Stimulated activated CD8-positive, alpha-beta memory T cell treated with anti-CD3 and anti-CD28 coated beads, Interleukin-15, amount 100 ng/mL, for 1 hour (primary cell): ENCODE measurements around the gene ELSPBP1.
"Not testable (repeated sequence)": the region's sequence is repeated elsewhere in the genome, so short reads cannot be mapped to it uniquely, and the experiment has no call there.

Source experiments
- DNase-seq: peaks from one replicate; pipeline ENCODE4 v3.0.0-alpha.2; 2020; ENCODE audit warnings: low read depth

Gene ELSPBP1

DNA sequence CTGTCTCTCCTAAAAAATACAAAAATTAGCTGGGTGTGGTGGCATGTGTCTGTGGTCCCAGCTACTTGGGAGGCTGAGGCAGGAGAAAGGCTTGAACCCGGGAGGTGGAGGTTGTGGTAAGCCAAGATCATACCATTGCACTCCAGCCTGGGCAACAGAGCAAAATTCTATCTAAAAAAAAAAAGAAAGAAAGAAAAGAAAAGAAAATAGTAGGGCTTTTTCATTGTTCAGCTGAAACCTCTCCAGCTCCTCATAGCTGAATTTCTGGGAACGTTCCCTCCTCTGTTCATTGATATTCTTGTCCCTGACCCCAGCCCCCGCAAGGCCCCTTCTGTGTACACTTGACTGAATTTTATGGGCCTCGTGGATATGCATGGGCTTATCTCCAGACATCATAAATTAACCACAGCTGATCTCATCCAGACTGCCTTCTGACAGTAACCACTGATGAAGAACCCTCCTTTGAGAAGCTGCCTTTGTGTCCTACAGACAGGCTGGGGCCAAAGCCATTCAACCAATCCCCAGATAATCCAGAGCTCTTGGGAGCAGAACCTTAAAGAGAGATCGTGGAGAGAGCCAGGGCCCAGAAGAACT is at the start of gene ELSPBP1:
Gene ELSPBP1, plus strand, starts transcription at position 424 of the 594 bp plus-strand sequence. CDS start 14,036 bp downstream, outside the sequence.
- no peak for DNase-seq

DNA sequence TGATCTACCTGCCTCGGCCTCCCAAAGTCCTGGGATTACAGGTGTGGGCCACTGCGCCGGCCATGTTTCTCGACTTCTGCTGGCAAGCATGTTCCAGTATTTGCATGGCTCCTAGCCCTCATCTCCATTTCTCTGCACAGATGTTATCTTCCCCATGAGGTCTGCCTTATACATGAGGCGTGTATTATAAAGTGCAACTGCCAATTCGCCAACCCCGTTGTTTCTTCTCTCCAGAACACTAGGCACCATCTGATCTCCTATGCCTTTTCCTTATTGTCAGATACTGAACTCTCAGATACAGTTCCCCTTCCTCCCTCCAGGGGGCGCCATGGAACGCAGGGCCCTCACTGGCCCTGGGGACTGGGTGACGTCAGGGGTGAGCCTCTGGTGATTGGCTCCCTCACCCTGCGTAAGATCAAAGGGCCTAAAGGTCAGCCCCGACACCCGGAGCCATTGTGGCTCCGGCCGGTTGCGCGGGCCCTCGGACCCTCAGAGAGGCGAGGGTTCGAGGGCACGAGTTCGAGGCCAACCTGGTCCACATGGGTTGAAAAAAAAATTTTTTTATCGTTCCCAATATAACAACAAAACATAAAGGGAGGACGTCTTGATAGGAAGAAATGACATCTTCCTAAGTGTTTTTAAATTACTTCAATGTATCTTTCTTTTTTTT is 44.4 kb upstream of the ELSPBP1 start:
- not testable (repeated sequence) for DNase-seq

DNA sequence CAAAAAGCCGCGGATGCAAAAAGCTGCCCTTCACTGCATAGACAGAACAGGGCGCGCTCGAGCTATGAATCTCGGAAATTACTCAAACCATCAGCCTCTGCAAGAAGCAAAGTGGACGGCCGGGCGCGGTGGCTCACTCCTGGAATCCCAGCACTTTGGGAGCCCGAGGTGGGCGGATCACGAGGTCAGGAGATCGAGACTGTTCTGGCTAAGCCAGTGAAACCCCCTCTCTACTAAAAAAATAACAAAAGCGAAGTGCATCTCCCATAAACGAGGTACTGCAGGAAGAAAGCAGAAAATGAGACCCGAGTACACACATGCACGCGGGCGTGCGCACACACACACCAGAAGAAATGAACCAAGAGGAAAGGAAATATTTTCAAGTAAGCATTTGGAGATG is 42.3 kb upstream of the ELSPBP1 start:
- DNase-seq: not testable (repeated sequence)

DNA sequence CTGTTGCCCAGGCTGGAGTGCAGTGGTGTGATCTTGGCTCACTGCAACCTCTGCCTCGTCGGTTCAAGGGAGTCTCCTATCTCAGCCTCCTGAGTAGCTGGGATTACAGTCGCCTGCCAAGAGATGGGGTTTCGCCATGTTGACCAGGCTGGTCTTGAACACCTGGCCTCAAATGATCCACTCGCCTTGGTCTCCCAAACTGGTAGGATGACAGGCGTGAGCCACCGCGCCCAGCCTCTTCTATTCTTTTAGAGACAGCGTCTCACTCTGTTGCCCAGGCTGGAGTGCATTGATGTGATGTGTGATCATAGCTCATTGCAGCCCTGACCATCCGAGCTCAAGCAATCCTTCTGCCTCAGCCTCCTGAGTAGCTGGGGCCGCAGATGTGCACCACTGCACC is 38.5 kb upstream of the ELSPBP1 start:
- not testable (repeated sequence) for DNase-seq

DNA sequence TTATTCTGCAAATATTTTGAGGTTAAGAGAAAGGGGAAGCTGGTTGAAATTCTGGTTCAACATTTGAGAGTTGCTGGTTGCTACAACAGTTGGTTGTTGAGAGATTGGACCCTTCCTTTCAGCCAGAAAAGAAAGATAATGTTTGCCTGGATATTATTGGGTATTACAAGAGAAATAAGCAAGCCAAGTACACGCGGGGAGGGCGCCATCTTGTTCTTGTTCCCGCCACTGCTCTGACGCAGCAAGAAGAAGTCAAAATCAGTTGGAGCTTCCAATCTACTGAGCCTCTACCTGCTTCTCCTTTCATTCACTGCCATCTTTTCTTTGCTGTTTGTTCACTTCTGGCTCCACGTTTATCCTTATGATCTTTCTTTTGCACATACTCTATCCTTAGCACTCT is 20.9 kb upstream of the ELSPBP1 start:
- no peak for DNase-seq

DNA sequence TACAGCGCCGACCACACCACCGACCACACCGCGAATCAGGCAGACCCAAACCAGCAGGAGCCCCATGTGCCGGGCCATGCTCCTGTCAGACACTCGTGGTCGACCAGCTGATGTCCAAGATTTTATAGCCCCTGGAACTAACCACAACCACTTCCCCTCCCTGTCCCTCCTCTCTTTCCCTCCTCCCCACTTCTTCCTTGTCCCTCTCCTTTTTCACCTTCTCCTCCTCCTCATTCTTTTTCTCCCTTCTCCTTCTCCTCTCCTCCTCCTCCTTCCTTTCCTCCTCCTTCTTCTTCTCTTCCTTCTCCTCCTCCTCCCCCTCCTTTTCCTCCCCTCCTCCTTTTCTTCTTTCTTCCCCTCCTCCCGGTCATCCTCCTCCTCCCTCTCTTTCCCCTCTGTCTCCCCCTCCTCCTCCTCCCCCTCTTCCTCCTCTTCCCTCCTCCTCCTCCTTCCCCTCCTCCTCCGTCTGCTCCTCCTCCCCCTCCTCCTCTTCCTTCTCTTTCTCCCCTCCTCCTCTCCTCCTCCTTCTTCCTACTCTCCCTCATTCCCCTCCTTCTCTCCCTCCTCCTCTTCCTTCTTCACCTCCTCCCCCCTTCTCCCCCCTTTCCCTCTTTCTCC is 3.1 kb upstream of the ELSPBP1 start:
- no peak for DNase-seq

DNA sequence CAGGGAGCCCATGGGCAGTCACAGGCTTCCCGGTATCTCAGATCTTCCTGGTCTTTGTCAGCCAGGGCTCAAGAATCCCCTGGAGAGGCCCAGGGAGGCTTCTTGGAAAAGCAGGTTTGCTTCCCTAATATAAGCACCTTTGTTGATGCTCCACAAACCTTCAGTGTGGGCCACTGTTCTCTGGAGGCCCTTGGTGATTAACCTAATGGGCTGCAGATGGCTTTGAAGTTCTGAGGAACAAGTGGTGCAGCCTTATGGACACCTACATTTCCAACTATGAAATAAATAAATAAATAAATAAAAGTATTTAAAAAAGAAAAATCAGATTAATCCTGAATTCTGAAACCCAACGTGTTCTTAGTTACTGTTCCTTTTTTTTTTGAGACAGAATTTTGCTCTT is 2.4 kb upstream of the ELSPBP1 start, which contains the start of gene BSPH1:
Gene BSPH1, minus strand, starts transcription at position 101 of the 400 bp plus-strand sequence. Its CDS starts 89 bp downstream, at position 12.
- no peak for DNase-seq

DNA sequence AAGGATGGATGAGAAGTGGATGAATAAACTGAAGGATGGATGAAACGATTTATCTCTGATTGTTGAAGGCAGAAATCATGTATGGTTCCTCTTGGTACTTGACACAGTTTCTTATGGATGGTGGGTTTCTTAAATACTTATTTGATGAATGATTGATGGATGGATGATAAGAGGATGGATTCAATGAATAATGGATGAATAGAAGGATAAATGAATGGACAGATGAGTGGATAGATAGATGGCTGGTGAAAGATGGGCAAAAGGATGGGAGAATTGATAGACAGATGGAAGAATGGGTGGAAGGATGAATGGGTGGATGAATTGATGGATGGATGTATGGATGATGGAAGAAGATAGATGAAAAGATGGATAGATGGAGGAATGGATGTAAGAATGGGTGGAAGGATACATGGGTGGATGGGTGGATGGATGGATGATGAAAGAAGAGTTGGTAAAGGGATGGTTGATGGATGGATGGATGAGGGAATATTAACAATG is 1.8 kb downstream of the ELSPBP1 start:
- DNase-seq: no peak

DNA sequence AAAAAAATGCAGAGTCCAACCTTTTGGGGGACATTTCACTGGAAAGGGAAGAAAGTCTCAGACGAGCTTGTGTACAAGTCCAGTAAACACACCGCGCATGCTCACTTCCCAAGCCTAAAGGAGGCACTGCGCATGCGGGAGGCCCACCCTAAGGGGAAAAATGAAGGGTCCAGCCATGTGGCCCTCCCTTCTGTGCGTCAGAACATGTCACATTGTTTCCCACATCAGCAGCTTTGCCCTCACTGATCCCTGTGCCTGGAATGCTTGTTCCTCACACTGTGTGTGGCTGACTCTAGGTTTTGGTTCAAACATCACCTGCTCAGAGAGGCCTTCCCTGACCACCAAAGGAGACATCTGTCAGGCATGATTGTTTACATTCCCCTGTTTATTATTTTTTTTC is 4.4 kb downstream of the ELSPBP1 start:
- no peak for DNase-seq

DNA sequence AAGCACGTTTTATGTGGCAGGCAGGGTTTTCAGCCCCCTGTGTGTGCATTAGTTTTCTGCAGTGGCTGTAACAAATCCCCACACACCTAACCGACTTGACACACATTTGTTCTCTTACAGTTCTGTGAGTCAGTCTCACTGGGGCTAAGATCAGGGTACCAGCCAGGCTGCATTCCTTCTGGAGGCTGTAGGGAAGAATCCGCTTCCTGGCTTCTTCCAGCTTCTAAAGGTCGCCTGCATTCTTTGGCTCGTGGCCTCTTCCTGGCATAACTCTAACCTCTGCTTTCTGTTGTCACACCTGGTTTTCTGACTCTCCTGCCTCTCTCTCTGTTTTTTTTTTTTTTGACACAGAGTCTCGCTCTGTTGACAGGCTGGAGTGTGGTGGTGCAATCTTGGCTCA is 6.4 kb downstream of the ELSPBP1 start:
- no peak for DNase-seq

DNA sequence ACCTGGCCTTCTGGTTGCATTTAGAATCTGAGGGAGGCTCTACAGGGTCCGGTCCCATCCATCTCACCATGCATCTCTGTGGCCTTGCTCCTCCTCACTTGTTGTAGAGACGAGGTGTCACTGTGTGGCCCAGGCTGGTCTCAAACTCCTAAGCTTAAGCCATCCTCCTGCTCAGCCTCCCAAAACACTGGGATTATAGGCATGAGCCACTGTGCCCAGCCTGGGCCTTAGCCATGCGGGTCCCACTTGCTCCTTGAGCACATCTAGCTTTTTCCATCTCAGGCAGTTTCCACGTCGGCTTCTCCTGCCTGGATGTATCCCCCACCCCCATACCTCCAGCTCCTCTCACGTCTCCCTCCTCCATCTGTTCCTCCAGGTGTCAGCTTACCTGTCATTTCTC is 9.8 kb downstream of the ELSPBP1 start:
- DNase-seq: no peak

DNA sequence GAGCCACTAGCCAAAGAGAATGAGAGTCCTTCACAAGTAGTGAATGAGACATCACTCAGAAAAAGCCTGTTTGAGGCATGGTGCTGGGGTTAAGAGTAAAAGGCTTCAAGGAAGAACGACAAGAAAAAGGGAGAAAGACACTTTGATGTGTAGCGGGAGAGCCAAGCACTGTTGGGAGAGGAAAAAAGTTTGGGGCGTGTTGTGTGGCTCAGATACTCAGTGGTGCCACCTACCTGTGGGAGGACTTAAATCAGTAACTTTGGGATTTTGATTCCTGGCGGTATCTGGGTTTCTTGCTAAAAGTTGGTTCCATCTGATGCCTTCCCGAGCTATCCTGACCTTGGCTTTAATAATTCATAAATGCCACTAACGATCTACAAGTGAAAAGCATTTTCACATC is 12.3 kb downstream of the ELSPBP1 start:
- no peak for DNase-seq

DNA sequence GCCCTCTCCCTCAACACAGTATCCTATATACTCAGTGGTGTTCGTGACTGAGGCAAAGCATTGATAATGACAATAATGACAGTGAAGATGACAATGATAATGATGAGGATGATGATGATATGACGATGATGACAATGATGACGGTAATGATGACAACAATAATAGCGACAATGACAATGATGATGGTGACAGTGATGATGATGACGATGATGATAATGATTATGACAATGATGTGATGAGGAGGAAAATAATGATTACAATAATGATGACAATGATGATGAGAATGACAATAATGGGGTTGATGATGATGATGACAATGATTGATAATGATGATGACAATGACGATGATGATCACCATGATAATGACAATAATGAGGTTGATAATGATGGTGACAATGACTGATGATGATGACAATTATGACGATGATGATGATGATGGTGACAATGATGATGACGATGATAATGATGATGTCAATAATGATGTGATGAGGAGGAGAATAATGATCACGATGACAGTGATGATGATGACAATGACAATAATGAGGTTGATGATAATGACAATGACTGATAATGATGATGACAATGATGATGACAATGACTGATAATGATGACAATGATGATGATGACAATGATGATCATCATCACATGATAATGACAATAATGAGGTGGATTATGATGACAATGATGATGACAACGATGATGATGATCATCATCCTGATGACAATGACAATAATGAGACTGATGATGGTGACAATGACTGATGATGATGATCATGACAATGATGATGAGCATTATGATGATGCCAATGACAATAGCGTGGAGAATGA is 16.7 kb downstream of the ELSPBP1 start:
- no peak for DNase-seq

DNA sequence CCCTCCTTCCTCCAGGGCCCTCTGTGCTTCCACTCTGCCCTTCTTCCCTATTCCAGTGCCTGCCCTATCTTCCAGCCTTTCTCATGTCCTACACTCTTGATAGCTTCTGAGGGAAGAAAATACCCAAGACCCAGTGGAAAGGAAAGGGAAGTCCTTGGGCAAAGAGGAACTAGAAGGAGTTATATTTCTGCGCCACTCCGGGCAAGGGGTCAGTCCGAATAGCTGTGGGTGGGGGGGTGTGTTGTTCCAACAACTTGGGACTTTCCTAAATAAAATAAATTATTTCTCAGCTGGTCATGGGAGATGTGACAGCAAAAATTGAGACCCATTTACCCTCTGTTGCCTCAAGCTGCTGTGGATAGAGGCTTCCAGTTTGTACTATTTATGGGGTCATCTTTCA is 26.3 kb downstream of the ELSPBP1 start:
- no peak for DNase-seq

DNA sequence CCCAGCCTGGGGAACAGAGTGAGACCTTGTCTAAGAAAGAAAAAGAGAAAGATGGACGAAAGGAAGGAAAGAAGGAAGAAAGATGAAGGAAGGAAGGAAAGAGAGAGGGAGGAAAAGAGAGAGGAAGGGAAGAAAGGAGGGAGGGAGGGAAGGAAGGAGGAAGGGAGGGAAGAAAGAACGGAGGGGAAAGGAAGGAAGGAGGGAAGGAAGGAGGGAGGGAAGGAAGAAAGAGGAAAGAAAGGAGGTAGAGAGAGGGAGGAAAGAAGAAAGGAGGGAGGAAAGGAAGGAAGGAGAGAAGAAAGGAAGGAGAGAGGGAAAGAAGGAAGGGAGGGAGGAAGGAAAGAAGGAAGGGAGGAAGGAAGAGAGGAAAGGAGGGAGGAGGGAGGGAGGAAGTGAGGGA is 28.6 kb downstream of the ELSPBP1 start:
- no peak for DNase-seq

DNA sequence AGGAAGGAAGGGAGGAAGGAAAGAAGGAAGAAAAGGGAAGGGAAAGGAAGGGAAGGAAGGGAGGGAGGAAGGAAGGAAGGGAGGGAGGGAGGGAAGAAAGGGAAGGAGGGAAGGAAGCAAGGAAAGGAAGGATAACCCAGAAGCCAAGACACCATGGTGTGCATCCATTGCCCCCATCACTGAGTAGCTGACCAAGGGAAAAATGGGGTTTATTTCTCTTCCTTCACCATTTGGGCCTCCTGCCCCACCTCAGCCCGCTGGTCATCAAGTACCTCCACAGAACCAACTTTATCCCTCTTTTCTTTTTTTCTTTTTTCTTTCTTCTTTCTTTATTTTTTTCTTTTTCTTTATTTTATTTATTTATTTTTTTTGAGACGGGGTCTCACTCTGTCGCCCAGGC is 29.1 kb downstream of the ELSPBP1 start:
- no peak for DNase-seq

DNA sequence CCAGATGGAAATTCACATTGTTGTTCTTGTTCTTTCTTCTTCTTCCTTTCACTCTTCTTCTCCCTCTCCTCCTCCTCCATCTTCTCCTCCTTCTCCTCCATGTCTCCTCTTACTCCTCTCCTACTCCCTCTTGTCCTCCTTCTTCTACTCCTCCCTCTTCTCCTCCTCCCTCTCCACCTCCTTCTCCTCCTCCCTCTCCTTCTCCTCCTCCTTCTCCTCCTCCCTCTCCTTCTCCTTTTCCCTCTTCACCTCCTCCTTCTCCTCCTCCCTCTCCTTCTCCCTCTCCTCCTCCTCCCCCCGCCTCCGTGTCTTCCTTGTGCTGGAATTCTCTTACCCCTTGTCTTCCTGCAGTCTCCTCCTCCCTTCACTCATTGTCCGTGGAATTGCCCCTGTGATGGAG is 31.0 kb downstream of the ELSPBP1 start:
- no peak for DNase-seq

DNA sequence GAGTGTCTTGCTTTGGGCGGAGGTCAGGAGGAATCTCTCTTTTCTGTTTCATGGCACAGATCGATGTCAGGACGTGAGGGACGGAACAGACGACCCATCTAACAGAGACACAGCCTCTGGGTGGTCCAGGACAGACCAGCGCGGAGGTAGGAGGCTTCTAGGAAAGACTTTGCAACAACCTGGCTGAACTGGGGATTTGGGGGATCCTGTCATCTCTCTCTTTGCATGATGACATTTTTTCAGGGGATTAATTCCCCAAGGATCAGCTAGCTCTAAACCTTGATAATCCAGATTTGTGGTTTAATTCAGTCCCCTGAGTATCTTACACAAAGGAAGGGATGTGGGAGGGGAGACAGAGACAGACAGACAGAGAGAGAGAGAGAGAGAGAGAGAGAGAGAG is 35.0 kb downstream of the ELSPBP1 start:
- no peak for DNase-seq

DNA sequence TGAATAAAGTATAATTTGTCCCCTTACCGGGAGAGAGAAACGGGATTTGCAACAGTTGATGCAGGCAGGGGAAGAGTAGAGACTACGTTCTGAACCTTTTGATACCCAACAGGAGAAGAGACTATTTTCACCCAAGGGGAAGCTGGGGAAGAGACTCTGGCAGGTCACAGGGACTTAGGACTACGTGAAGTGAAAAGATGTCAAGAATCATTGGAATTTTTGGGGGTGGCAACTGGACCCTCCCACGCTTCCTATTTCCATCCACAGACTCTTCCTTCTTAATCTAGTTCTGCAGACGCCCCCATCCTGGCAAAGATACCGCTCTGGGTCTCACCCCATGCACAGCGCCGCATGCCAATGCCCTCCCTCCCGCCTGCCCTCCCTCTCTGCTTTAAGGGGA is 35.6 kb downstream of the ELSPBP1 start:
- DNase-seq: no peak

DNA sequence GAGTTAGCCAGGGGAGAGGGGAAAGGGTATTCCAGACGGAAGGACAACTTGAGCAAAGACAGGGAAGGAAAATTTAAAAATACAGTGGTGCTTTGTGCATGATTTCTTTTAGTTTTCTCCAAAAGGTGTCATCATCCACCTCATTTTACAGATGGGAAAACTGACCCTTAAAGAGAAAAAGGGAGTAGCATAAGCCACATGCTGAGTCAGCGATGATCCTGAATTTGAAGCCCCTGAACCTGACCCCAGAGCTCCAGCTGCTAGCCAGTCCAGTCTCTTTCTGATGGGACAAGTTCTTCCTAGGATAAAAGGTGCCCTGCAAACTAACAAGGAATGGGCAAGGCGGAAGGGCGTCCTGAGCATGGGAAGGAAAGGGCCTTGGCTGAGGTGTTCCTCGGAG is 39.2 kb downstream of the ELSPBP1 start:
- DNase-seq: no peak

DNA sequence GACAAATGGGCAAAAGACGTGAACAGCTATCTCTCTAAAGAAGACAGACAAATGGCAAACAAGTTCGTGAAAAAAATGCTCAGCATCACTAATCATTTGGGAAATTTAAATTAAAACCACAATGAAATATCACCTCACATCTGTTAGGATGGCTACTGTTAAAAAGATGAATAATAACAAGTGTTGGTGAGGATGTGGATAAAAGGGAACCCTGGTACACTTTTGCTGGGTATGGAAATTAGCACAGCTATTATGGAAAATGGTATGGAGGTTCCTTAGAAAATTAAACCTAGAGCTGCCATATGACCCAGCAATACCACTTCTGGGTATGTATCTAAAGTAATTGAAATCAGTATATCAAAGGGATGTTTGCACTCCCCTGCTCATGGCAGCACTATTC is 42.3 kb downstream of the ELSPBP1 start:
- DNase-seq: no peak

DNA sequence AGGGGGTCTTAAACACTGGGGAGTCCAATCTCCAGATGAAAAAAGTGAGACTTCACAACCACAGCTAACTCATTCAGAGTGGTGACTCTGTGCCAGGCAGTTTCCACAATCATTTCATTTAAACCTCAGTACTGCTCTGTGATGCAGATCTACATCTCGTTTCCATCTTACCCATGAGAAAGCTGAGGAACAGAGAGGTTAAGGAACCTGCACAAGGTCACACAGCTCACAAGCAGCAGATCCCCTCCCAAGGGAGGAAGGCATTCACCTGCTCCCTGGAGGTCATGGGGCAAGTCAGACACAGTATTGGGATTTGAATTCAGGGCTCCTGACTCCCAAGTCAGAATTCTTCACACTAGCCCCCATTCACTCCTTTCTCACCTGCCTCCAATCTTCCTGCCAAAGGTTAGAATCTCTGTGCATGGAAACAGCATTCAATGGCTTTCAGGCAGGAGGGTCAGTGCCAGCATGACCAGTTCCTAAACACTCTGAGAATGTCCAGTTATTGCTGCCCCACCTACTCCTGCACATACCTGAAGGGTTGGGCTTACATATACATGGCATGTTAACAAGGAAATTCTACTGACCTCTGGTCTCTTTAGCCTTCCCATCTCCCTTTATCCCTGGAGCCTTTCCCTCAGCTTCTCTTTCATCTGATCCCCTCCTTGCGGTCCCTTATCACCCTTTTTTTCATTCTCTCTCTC is 47.6 kb downstream of the ELSPBP1 start:
- DNase-seq: no peak
